H1 (cell line): Measurements from ENCODE around the gene PKD1. TPM values are rescaled to one million over a fixed set of nuclear protein-coding genes. Genes with fewer than 3 reads are reported as not detected.

Experiments
- CTCF ChIA-PET: fragments of 300-600 bp; sonication (Branson Sonifier 250); formaldehyde crosslinking; loops from one replicate; lab custom pipeline; 2021; ENCODE audit not compliant: partially characterized antibody; lab: Charles Lee
- POLR2A ChIA-PET: fragments of 300-600 bp; sonication (Branson Sonifier 250); formaldehyde crosslinking; loops from one replicate; lab custom pipeline; 2021; ENCODE audit warnings: inconsistent platforms; ENCODE audit not compliant: partially characterized antibody; lab: Charles Lee
- DNase-seq, 2 experiments: peaks; one replicate each; pipeline versions ENCODE4 v3.0.0 to v3.0.0-alpha.2; 2010 to 2022; ENCODE audit warnings: low spot score in 2 of 2, low read depth in 1 of 2, mixed read lengths in 1 of 2
- FAIRE-seq: peaks from 2 replicates; lab custom pipeline; 2011; peaks lifted over from hg19 to GRCh38; lab: Jason Lieb, UNC
- H2AFZ ChIP-seq: 2 replicates; pipeline ENCODE4 v1.8.1; 2012; ENCODE audit warnings: low read length, inconsistent platforms
- H2AK5ac ChIP-seq: 2 replicates; pipeline ENCODE4 v1.6.1; 2013; ENCODE audit warnings: low read depth, low read length
- H2BK120ac ChIP-seq: replicated peaks from 2 replicates; pipeline ENCODE3; 2013; ENCODE audit warnings: low read depth, low read length, inconsistent platforms
- H2BK12ac ChIP-seq: 2 replicates; pipeline ENCODE4 v1.6.1; 2013; ENCODE audit warnings: low read depth, low read length
- H2BK15ac ChIP-seq: 2 replicates; pipeline ENCODE4 v1.6.1; 2013; ENCODE audit warnings: low read length
- H2BK20ac ChIP-seq: 2 replicates; pipeline ENCODE4 v1.6.1; 2013; ENCODE audit warnings: low read length
- H2BK5ac ChIP-seq: 2 replicates; pipeline ENCODE4 v1.6.1; 2013; ENCODE audit warnings: low read depth, low read length
- H3K14ac ChIP-seq: 2 replicates; pipeline ENCODE4 v1.6.1; 2013; ENCODE audit warnings: inconsistent platforms; ENCODE audit not compliant: insufficient read length
- H3K18ac ChIP-seq: 2 replicates; pipeline ENCODE4 v1.6.1; 2013; ENCODE audit warnings: low read length; ENCODE audit errors: extremely low read depth
- H3K23ac ChIP-seq: 2 replicates; pipeline ENCODE4 v1.6.1; 2013; ENCODE audit warnings: inconsistent platforms; ENCODE audit not compliant: insufficient read length
- H3K23me2 ChIP-seq: 2 replicates; pipeline ENCODE4 v1.6.1; 2013; ENCODE audit warnings: low read depth, low read length
- H3K27ac ChIP-seq: 2 replicates; pipeline ENCODE4 v1.6.1; 2011; ENCODE audit warnings: low read depth, low read length, inconsistent platforms
- H3K27me3 ChIP-seq, 4 experiments: replicated peaks in 1 of 4; 1 replicate in 1 of 4; 2 replicates in 3 of 4; pipeline versions ENCODE4 v1.6.1 to v1.8.1; 2011 to 2013; ENCODE audit warnings: low read length in 3 of 4, mild to moderate bottlenecking in 3 of 4, inconsistent platforms in 2 of 4, mixed read lengths in 2 of 4, moderate library complexity in 1 of 4; ENCODE audit not compliant: control insufficient read depth in 3 of 4, insufficient read depth in 3 of 4; ENCODE audit errors: extremely low read depth in 1 of 4
- H3K36me3 ChIP-seq, 4 experiments: 2 replicates each; pipeline versions ENCODE4 v1.6.1 to v1.8.1; 2011 to 2013; ENCODE audit warnings: mild to moderate bottlenecking in 4 of 4, low read length in 3 of 4, moderate library complexity in 2 of 4, control low read depth in 1 of 4, inconsistent platforms in 1 of 4; ENCODE audit not compliant: insufficient read depth in 4 of 4, control insufficient read depth in 2 of 4
- H3K4ac ChIP-seq: replicated peaks from 2 replicates; pipeline ENCODE3; 2013; ENCODE audit warnings: low read length, low read depth, mixed read lengths, inconsistent platforms; ENCODE audit not compliant: insufficient read length
- H3K4me1 ChIP-seq, 4 experiments: replicated peaks in 1 of 4; 1 replicate in 1 of 4; 2 replicates in 3 of 4; pipeline versions ENCODE4 v1.6.1 to v1.8.1; 2011 to 2013; ENCODE audit warnings: low read length in 3 of 4, inconsistent platforms in 2 of 4, mixed read lengths in 1 of 4; ENCODE audit not compliant: insufficient read depth in 4 of 4, control insufficient read depth in 3 of 4
- H3K4me2 ChIP-seq, 2 experiments: 2 replicates each; pipeline versions ENCODE4 v1.6.1 to v1.8.1; 2011 to 2013; ENCODE audit warnings: low read depth in 2 of 2, low read length in 2 of 2, control low read depth in 1 of 2, inconsistent platforms in 1 of 2, mild to moderate bottlenecking in 1 of 2; ENCODE audit not compliant: insufficient read depth in 1 of 2
- H3K4me3 ChIP-seq, 4 experiments: fragments of 200-600, 300-600 bp in 1 of 4; sonication (generic), shearing (Covaris generic), sonication (Bioruptor Twin) in 1 of 4; 2 replicates each; pipeline versions ENCODE4 v1.5.1 to v1.8.1; 2011 to 2016; ENCODE audit warnings: low read length in 4 of 4, low read depth in 3 of 4, control low read depth in 2 of 4, inconsistent platforms in 2 of 4, mild to moderate bottlenecking in 2 of 4, mixed read lengths in 1 of 4, moderate library complexity in 1 of 4; ENCODE audit not compliant: insufficient read depth in 2 of 4; ENCODE audit errors: extremely low read depth in 1 of 4
- H3K56ac ChIP-seq: replicated peaks from 2 replicates; pipeline ENCODE3; 2013; ENCODE audit warnings: low read depth, mild to moderate bottlenecking, mixed read lengths, low read length, inconsistent platforms; ENCODE audit not compliant: insufficient read length
- H3K79me1 ChIP-seq: 2 replicates; pipeline ENCODE4 v1.6.1; 2013; ENCODE audit warnings: low read depth, low read length, control low read depth
- H3K79me2 ChIP-seq, 2 experiments: 2 replicates each; pipeline versions ENCODE4 v1.6.1 to v1.8.1; 2012 to 2013; ENCODE audit warnings: low read length in 2 of 2, mild to moderate bottlenecking in 2 of 2, inconsistent platforms in 1 of 2; ENCODE audit not compliant: insufficient read depth in 2 of 2, control insufficient read depth in 1 of 2
- H3K9ac ChIP-seq, 4 experiments: replicated peaks in 1 of 4; 1 replicate in 1 of 4; 2 replicates in 3 of 4; pipeline versions ENCODE4 v1.6.1 to v1.8.1; 2011 to 2013; ENCODE audit warnings: low read depth in 3 of 4, low read length in 3 of 4, control low read depth in 2 of 4, mild to moderate bottlenecking in 2 of 4, moderate library complexity in 2 of 4, inconsistent platforms in 1 of 4; ENCODE audit errors: extremely low read depth in 1 of 4
- H3K9me3 ChIP-seq, 2 experiments: 2 replicates each; pipeline versions ENCODE4 v1.6.1 to v1.8.1; 2012 to 2013; ENCODE audit warnings: mild to moderate bottlenecking in 2 of 2, moderate library complexity in 2 of 2, control low read depth in 1 of 2, inconsistent platforms in 1 of 2, low read depth in 1 of 2, low read length in 1 of 2, mixed read lengths in 1 of 2; ENCODE audit not compliant: insufficient read depth in 2 of 2
- H4K20me1 ChIP-seq, 2 experiments: replicated peaks in 1 of 2; 2 replicates each; pipeline versions ENCODE3 to v1.8.1; 2011 to 2013; ENCODE audit warnings: inconsistent platforms in 2 of 2, low read length in 2 of 2, mild to moderate bottlenecking in 1 of 2; ENCODE audit not compliant: insufficient read depth in 2 of 2, control insufficient read depth in 1 of 2
- H4K5ac ChIP-seq: 2 replicates; pipeline ENCODE4 v1.6.1; 2013; ENCODE audit warnings: low read length, low read depth, mixed read lengths, inconsistent platforms; ENCODE audit not compliant: insufficient read length
- H4K8ac ChIP-seq: 2 replicates; pipeline ENCODE4 v1.8.0; 2013; ENCODE audit warnings: mild to moderate bottlenecking, moderate library complexity, low read length, inconsistent platforms; ENCODE audit not compliant: insufficient read depth; ENCODE audit errors: extremely low read depth
- H4K91ac ChIP-seq: replicated peaks from 2 replicates; pipeline ENCODE3; 2013; ENCODE audit warnings: low read length, mixed read lengths, inconsistent platforms; ENCODE audit not compliant: insufficient read length
- E2F6 ChIP-seq: IDR thresholded peaks from 2 replicates; pipeline ENCODE4 v1.6.1; 2012; ENCODE audit warnings: inconsistent platforms
- EZH2 ChIP-seq: fragments of 200-600 bp; sonication (generic); IDR thresholded peaks from 2 replicates; pipeline ENCODE4 v1.7.1; 2012; ENCODE audit warnings: low read depth, mild to moderate bottlenecking, moderate library complexity, low read length, inconsistent platforms; ENCODE audit not compliant: severe bottlenecking
- FOSL1 ChIP-seq: IDR thresholded peaks from 2 replicates; pipeline ENCODE4 v1.6.1; 2011; ENCODE audit warnings: mild to moderate bottlenecking, low read depth, low read length, moderate library complexity; ENCODE audit not compliant: insufficient read depth
- GTF2F1 ChIP-seq: IDR thresholded peaks from 2 replicates; pipeline ENCODE4 v1.6.1; 2012; ENCODE audit warnings: low read depth, low read length, improper control_type of control experiment, borderline replicate concordance
- HDAC6 ChIP-seq: IDR thresholded peaks from one replicate; pipeline ENCODE4 v1.7.1; 2012; ENCODE audit warnings: low read depth, mild to moderate bottlenecking, inconsistent platforms, low read length, moderate library complexity
- POU5F1 ChIP-seq: IDR thresholded peaks from 2 replicates; pipeline ENCODE4 v1.6.1; 2011; ENCODE audit warnings: low read depth, mild to moderate bottlenecking, low read length, moderate library complexity
- RAD21 ChIP-seq, 2 experiments: IDR thresholded peaks in 1 of 2; conservative IDR thresholded peaks in 1 of 2; 2 replicates each; pipeline ENCODE4 v1.6.1; 2011; ENCODE audit warnings: low read depth in 2 of 2, low read length in 2 of 2, improper control_type of control experiment in 1 of 2, inconsistent platforms in 1 of 2, mild to moderate bottlenecking in 1 of 2, moderate library complexity in 1 of 2
- RFX5 ChIP-seq: IDR thresholded peaks from 2 replicates; pipeline ENCODE4 v1.6.1; 2011; ENCODE audit warnings: low read depth, low read length, improper control_type of control experiment, borderline replicate concordance
- SP2 ChIP-seq: IDR thresholded peaks from 2 replicates; pipeline ENCODE4 v1.6.1; 2012; ENCODE audit warnings: mild to moderate bottlenecking, low read length, inconsistent platforms
- SUZ12 ChIP-seq: fragments of 200-600 bp; sonication (generic); IDR thresholded peaks from 2 replicates; pipeline ENCODE4 v1.6.1; 2012; ENCODE audit warnings: mild to moderate bottlenecking, inconsistent platforms, low read length, moderate library complexity, mixed read lengths
- YY1 ChIP-seq: IDR thresholded peaks from 2 replicates; pipeline ENCODE4 v1.6.1; 2011; ENCODE audit warnings: low read depth, mild to moderate bottlenecking, low read length
- WGBS, 2 experiments: shearing (Covaris generic) in 1 of 2; methylation state at CpG; one replicate each; pipeline versions ENCODE4 v1.1.6 to v1.1.7; 2013 to 2015; ENCODE audit warnings: low lambda C conversion rate in 2 of 2, mixed read lengths in 2 of 2, inconsistent platforms in 1 of 2, low coverage in 1 of 2, missing lambda C conversion rate in 1 of 2; ENCODE audit not compliant: insufficient replicate concordance in 2 of 2, insufficient coverage in 1 of 2, insufficient read length in 1 of 2; ENCODE audit errors: extremely low coverage in 1 of 2, missing lambda C conversion rate in 1 of 2; 5-methylcytosine and 5-hydroxymethylcytosine counted together
- polyA plus RNA-seq, 7 experiments: library from polyadenylated mRNA; depleted of rRNA in 3 of 7; stranded (reverse) in 5 of 7; unstranded in 2 of 7; fragments of >200 nt in 5 of 7; fragments of 200-250 nt in 2 of 7; gene quantifications; 1 replicate in 5 of 7; 2 replicates in 1 of 7; 4 replicates in 1 of 7; pipeline versions ENCODE4 v1.2.1 to v1.2.3, GENCODE V29; 2011 to 2013; ENCODE audit warnings: missing spikeins in 2 of 7, mixed read lengths in 2 of 7
- total RNA-seq: library from RNA; stranded (reverse); fragmentation: NEBNext Ultra II Directional; extraction: Animal tissue kit (Norgen Biotek cat#: 25700); gene quantifications from 2 replicates; pipeline ENCODE4 v1.2.1, GENCODE V29; 2021

PKD1 gene
- total and polyA plus RNA-seq, 2 of the 8 experiments (the other 6 are each of a cell fraction or from before 2014, with no cell fraction given), result 40.6 to 52.7 TPM

- no peak overlapping the region for H2BK120ac ChIP-seq
- peaks cover 0 to 28% (median 2%) of the 10 kb centered on the region in 4 experiments; a peak in 5 of 8 replicates for H3K36me3 ChIP-seq
- no peak overlapping the region for H2BK20ac ChIP-seq
- no peak overlapping the region for H3K9ac ChIP-seq
- no peak overlapping the region for H4K8ac ChIP-seq
- no peak overlapping the region for H3K14ac ChIP-seq
- H4K5ac ChIP-seq, result no peak overlapping the region
- ChIA-PET POLR2A (interaction anchor here (0.6 to 8.8 kb wide), 4 partner anchors 9 to 129 kb away, joined by 3 to 50 read pairs (median 4); partner anchors contain the start of gene BRICD5), CTCF (interaction anchor here (0.9 to 4.1 kb wide), 7 partner anchors 10 to 75 kb away, joined by 5 to 25 read pairs (median 7); no protein-coding TSS in a partner anchor)
- FAIRE-seq (no peak), DNase-seq (no peak)
- H3K23ac ChIP-seq, result no peak overlapping the region
- H3K27ac ChIP-seq, result no peak overlapping the region
- H3K4me1 ChIP-seq, result no peaks in the 10 kb centered on the region
- H3K4me2 ChIP-seq, result no peak overlapping the region
- H3K9me3 ChIP-seq, result no peaks in the 10 kb centered on the region
- H3K4ac ChIP-seq, result no peak overlapping the region
- no peak overlapping the region for H2AK5ac ChIP-seq
- H3K18ac ChIP-seq, result no peak overlapping the region
- H2AFZ ChIP-seq, result no peak overlapping the region
- H2BK5ac ChIP-seq, result no peak overlapping the region
- H3K56ac ChIP-seq, result no peak overlapping the region
- no peak overlapping the region for H3K4me3 ChIP-seq
- no peak overlapping the region for H2BK15ac ChIP-seq
- no peak overlapping the region for H2BK12ac ChIP-seq
- no peaks in the 10 kb centered on the region for H3K27me3 ChIP-seq
- WGBS, 2 experiments, result 90% methylated on average over 33 of the region's 35 CpGs; no CpG with 5 or more reads in 1 of the 2 experiments
- no peak overlapping the region for H4K91ac ChIP-seq
- no peaks in the 10 kb centered on the region for H3K79me1 ChIP-seq
- H4K20me1 ChIP-seq, result peaks cover 4 to 6% of the 10 kb centered on the region in 2 experiments
- H3K23me2 ChIP-seq, result no peaks in the 10 kb centered on the region
- H3K79me2 ChIP-seq, result no peaks in the 10 kb centered on the region
- no peak for TF ChIP-seq RFX5
- TF ChIP-seq FOSL1, result no peak
- no peak for TF ChIP-seq POU5F1
- TF ChIP-seq RAD21 (IDR thresholded peaks at IDR 0.05 in 1 of 2, conservative IDR thresholded peaks at IDR 0.05 in 1 of 2; ENCODE audit: low read depth in 2 of 2, low read length in 2 of 2), result no peak
- no peak for TF ChIP-seq GTF2F1
- no peak for TF ChIP-seq YY1
- no peak for TF ChIP-seq E2F6
- TF ChIP-seq HDAC6, result no peak
- TF ChIP-seq EZH2, result no peak
- TF ChIP-seq SUZ12, result no peak
- no peak for TF ChIP-seq SP2
Measured at GRCh38 chr16:2081201-2082084, 54.3 kb downstream of the PKD1 start.
